HEK293T (cell line): ENCODE results near the gene CST8.
"Not testable (repeated sequence)": the region's sequence is repeated elsewhere in the genome, so short reads cannot be mapped to it uniquely, and the experiment has no call there.

Experiments used
- CTCF ChIA-PET: fragments of 350-600 bp; formaldehyde crosslinking; extraction: SDS; loops from one replicate; lab custom pipeline; 2021; ENCODE audit warnings: antibody characterized with exemption, inconsistent platforms; lab: Yijun Ruan, JAX
- POLR2A ChIA-PET: fragments of 350-600 bp; formaldehyde crosslinking; extraction: SDS; loops from one replicate; lab custom pipeline; 2020; ENCODE audit warnings: antibody characterized with exemption, inconsistent platforms; lab: Yijun Ruan, JAX
- DNase-seq: peaks from one replicate; pipeline ENCODE4 v3.0.0; 2012; ENCODE audit warnings: mixed read lengths; ENCODE audit errors: extremely low spot score
- ARNT ChIP-seq: fragments of 450-650 bp; IDR thresholded peaks from 2 replicates; pipeline ENCODE4 v1.6.1; 2017; ENCODE audit warnings: mild to moderate bottlenecking
- BHLHE40 ChIP-seq: fragments of 450-650 bp; IDR thresholded peaks from 2 replicates; pipeline ENCODE4 v1.6.1; 2016; ENCODE audit warnings: mild to moderate bottlenecking, moderate library complexity, borderline replicate concordance
- CTBP1 ChIP-seq: fragments of 450-650 bp; IDR thresholded peaks from 2 replicates; pipeline ENCODE4 v1.6.1; 2016; ENCODE audit warnings: borderline replicate concordance
- ELF4 ChIP-seq: fragments of 450-650 bp; IDR thresholded peaks from 2 replicates; pipeline ENCODE4 v1.6.1; 2017; ENCODE audit warnings: antibody characterized with exemption
- FOXA1 ChIP-seq: fragments of 450-650 bp; IDR thresholded peaks from 2 replicates; pipeline ENCODE4 v1.6.1; 2016; ENCODE audit warnings: mild to moderate bottlenecking
- FOXK2 ChIP-seq: fragments of 450-650 bp; IDR thresholded peaks from 2 replicates; pipeline ENCODE4 v1.6.1; 2016; ENCODE audit warnings: mild to moderate bottlenecking
- FOXM1 ChIP-seq: fragments of 450-650 bp; IDR thresholded peaks from 2 replicates; pipeline ENCODE4 v1.6.1; 2017; ENCODE audit warnings: mild to moderate bottlenecking, borderline replicate concordance
- HDGF ChIP-seq: fragments of 450-650 bp; IDR thresholded peaks from 2 replicates; pipeline ENCODE4 v1.6.1; 2017; ENCODE audit warnings: antibody characterized with exemption, borderline replicate concordance
- L3MBTL2 ChIP-seq: fragments of 450-650 bp; conservative IDR thresholded peaks from 2 replicates; pipeline ENCODE4 v1.6.1; 2016; ENCODE audit warnings: mild to moderate bottlenecking
- LEF1 ChIP-seq: fragments of 450-650 bp; IDR thresholded peaks from 2 replicates; pipeline ENCODE4 v1.6.1; 2017; ENCODE audit warnings: mild to moderate bottlenecking, borderline replicate concordance
- NFRKB ChIP-seq: fragments of 450-650 bp; IDR thresholded peaks from 2 replicates; pipeline ENCODE4 v1.6.1; 2016; ENCODE audit warnings: mild to moderate bottlenecking, moderate library complexity
- PKNOX1 ChIP-seq: fragments of 450-650 bp; IDR thresholded peaks from 2 replicates; pipeline ENCODE4 v1.6.1; 2016
- SP1 ChIP-seq: fragments of 450-650 bp; IDR thresholded peaks from 2 replicates; pipeline ENCODE4 v1.6.1; 2017
- SUZ12 ChIP-seq: fragments of 450-650 bp; IDR thresholded peaks from 2 replicates; pipeline ENCODE4 v1.6.1; 2016; ENCODE audit warnings: mild to moderate bottlenecking
- TARDBP ChIP-seq: fragments of 450-650 bp; IDR thresholded peaks from 2 replicates; pipeline ENCODE4 v1.6.1; 2016
- ZNF384 ChIP-seq: fragments of 450-650 bp; IDR thresholded peaks from 2 replicates; pipeline ENCODE4 v1.6.1; 2016

Gene CST8

GRCh38 chr20:23453549-23454543 lies 37.1 kb upstream of the CST8 start:
- TF ChIP-seq CTBP1, result no peak
- TF ChIP-seq L3MBTL2, result no peak
- TF ChIP-seq FOXA1, result no peak
- TF ChIP-seq TARDBP, result peak; percentile 43; the same call in 1 of the 2 replicates
- no peak for DNase-seq
- ChIA-PET POLR2A (no interaction called here), CTCF (no interaction called here)

- ChIA-PET POLR2A (no interaction called here), CTCF (no interaction called here)
- TF ChIP-seq FOXK2 (no peak), SP1 (no peak), BHLHE40 (no peak), ZNF384 (no peak), L3MBTL2 (no peak), FOXM1 (no peak), NFRKB (no peak), FOXA1 (no peak), PKNOX1 (no peak), HDGF (no peak)
- DNase-seq, result no peak
Observed at GRCh38 chr20:23454816-23455215, 36.1 kb upstream of the CST8 start.

- no peak for DNase-seq
- ChIA-PET POLR2A (no interaction called here), CTCF (no interaction called here)
- TF ChIP-seq NFRKB (no peak), CTBP1 (no peak), L3MBTL2 (no peak)
Observed at GRCh38 chr20:23455639-23456038, 35.3 kb upstream of the CST8 start.

- DNase-seq, result no peak
- CTCF ChIA-PET, result no interaction called here
- POLR2A ChIA-PET, result no interaction called here
- TF ChIP-seq BHLHE40 (no peak), FOXM1 (no peak), FOXK2 (no peak), NFRKB (no peak), CTBP1 (no peak)
Observed at GRCh38 chr20:23456409-23456808, 34.5 kb upstream of the CST8 start.

- no peak for TF ChIP-seq NFRKB
- TF ChIP-seq TARDBP, result no peak
- TF ChIP-seq ARNT, result no peak
- TF ChIP-seq FOXK2, result no peak
- TF ChIP-seq FOXA1, result no peak
- no peak for TF ChIP-seq LEF1
- TF ChIP-seq FOXM1, result no peak
- TF ChIP-seq ELF4, result no peak
- no peak for TF ChIP-seq CTBP1
- no peak for TF ChIP-seq PKNOX1
- no peak for TF ChIP-seq ZNF384
- no peak for TF ChIP-seq SP1
- TF ChIP-seq SUZ12, result no peak
- no peak for TF ChIP-seq L3MBTL2
- TF ChIP-seq HDGF, result no peak
- no peak for TF ChIP-seq BHLHE40
- no peak for DNase-seq
- ChIA-PET POLR2A (no interaction called here), CTCF (no interaction called here)
Observed at GRCh38 chr20:23456873-23457272, 34.0 kb upstream of the CST8 start.

- no peak for DNase-seq
- CTCF ChIA-PET, result no interaction called here
- POLR2A ChIA-PET, result no interaction called here
- no peak for TF ChIP-seq SP1
- TF ChIP-seq TARDBP, result no peak
- TF ChIP-seq PKNOX1, result no peak
Observed at GRCh38 chr20:23459461-23460150, 31.3 kb upstream of the CST8 start.

GRCh38 chr20:23461180-23461579 lies 29.7 kb upstream of the CST8 start:
- DNase-seq, result no peak
- POLR2A ChIA-PET, result no interaction called here
- CTCF ChIA-PET, result no interaction called here
- TF ChIP-seq PKNOX1, result no peak
- no peak for TF ChIP-seq SUZ12
- TF ChIP-seq L3MBTL2, result no peak
- no peak for TF ChIP-seq NFRKB
- no peak for TF ChIP-seq CTBP1
- no peak for TF ChIP-seq FOXK2
- no peak for TF ChIP-seq LEF1
- TF ChIP-seq ELF4, result no peak
- no peak for TF ChIP-seq FOXA1
- TF ChIP-seq BHLHE40, result no peak
- TF ChIP-seq HDGF, result no peak
- no peak for TF ChIP-seq ZNF384
- TF ChIP-seq TARDBP, result no peak
- TF ChIP-seq ARNT, result no peak
- TF ChIP-seq SP1, result no peak
- no peak for TF ChIP-seq FOXM1

GRCh38 chr20:23466961-23467360 lies 24.0 kb upstream of the CST8 start:
- CTCF ChIA-PET, DNase-seq, POLR2A ChIA-PET: not testable (repeated sequence)

- POLR2A ChIA-PET, CTCF ChIA-PET, DNase-seq: not testable (repeated sequence)
Observed at GRCh38 chr20:23472306-23472705, 18.6 kb upstream of the CST8 start.

GRCh38 chr20:23473293-23473692 lies 17.6 kb upstream of the CST8 start:
- POLR2A ChIA-PET, DNase-seq, CTCF ChIA-PET: not testable (repeated sequence)
